Ovary (tissue), 3 donors: ENCODE results near the gene ARHGEF4.

Experiments used
- CTCF ChIP-seq, 3 donors: fragments of 450-650 bp in 2 of 3; fragments of 200-600 bp in 1 of 3; IDR thresholded peaks; one replicate each; pipeline versions ENCODE4 v1.5.1 to v1.8.0; 2016 to 2022; ENCODE audit warnings: antibody characterized with exemption in 3 of 3, mild to moderate bottlenecking in 1 of 3
- EP300 ChIP-seq: sonication (generic); formaldehyde crosslinking; IDR thresholded peaks from one replicate; pipeline ENCODE4 v1.6.1; 2017; ENCODE audit warnings: antibody characterized with exemption
- POLR2A ChIP-seq: fragments of 450-650 bp; IDR thresholded peaks from one replicate; pipeline ENCODE4 v1.6.1; 2017; ENCODE audit warnings: antibody characterized with exemption, mild to moderate bottlenecking, moderate library complexity
- donor health status: DM: no; HTN: no; CAD: no.

GRCh38 chr2:130796290-130796689 lies 40.4 kb upstream of the ARHGEF4 start:
- no peak for TF ChIP-seq CTCF (IDR thresholded peaks at IDR 0.05)
- TF ChIP-seq POLR2A = no peak
- no peak for TF ChIP-seq EP300
